ENCODE results near the gene MAP1B. TPM values are rescaled to one million over a fixed set of nuclear protein-coding genes. Genes with fewer than 3 reads are reported as not detected.

The MAP1B gene
- total RNA-seq, 1 experiment from 2014 or later, result 135 TPM

DNA sequence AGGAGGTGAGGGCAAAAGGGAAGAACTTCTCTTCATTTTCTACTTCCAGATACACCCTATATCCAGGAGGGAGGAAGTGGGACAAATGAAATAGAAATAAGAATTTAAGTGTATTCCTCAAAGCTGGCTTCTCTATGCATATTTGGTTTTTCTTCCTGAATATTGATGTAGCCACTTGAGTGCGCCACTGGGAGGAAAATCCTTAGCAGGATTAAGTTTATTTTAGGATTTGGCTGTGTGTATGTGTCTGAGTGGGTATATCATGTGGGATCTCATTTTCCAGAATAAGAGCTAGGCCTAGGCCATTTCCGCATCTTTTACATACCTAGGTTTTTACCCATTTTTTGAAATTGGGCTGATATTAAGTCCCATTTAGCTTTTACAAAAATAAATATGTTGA lies 42.5 kb downstream of the MAP1B start:
- H3K36me3 ChIP-seq (ENCODE audit: insufficient read depth, low read length, poor library complexity, severe bottlenecking), result no peaks in the 10 kb centered on the region
- no peak overlapping the region for H3K27ac ChIP-seq (ENCODE audit: low read depth, low read length, poor library complexity, severe bottlenecking)
- TF ChIP-seq EZH2 (IDR thresholded peaks at IDR 0.05; ENCODE audit: borderline replicate concordance, low read depth, low read length, poor library complexity, severe bottlenecking), result no peak
- TF ChIP-seq, protein P1, sequence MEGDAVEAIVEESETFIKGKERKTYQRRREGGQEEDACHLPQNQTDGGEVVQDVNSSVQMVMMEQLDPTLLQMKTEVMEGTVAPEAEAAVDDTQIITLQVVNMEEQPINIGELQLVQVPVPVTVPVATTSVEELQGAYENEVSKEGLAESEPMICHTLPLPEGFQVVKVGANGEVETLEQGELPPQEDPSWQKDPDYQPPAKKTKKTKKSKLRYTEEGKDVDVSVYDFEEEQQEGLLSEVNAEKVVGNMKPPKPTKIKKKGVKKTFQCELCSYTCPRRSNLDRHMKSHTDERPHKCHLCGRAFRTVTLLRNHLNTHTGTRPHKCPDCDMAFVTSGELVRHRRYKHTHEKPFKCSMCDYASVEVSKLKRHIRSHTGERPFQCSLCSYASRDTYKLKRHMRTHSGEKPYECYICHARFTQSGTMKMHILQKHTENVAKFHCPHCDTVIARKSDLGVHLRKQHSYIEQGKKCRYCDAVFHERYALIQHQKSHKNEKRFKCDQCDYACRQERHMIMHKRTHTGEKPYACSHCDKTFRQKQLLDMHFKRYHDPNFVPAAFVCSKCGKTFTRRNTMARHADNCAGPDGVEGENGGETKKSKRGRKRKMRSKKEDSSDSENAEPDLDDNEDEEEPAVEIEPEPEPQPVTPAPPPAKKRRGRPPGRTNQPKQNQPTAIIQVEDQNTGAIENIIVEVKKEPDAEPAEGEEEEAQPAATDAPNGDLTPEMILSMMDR (conservative IDR thresholded peaks at IDR 0.05; ENCODE audit: low read depth, low read length), result peak; percentile 50; the same call in 1 of the 2 replicates

DNA sequence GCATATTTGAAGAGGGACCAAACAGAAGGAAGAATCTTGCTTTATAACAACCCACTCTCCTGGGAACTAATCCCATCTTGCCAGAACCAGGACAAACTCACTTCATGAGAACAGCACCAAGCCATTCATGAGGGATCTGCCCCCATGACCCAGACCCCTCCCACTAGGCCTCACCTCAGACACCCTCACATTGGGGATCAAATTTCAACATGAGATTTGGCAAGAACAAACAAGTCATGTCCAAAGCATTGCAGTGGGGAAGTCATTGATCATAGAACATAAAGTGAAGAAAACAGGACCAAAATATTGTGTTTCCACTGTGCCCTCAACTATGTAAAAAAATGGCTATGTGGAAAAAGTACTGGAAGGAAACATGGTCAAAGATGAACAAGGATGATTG lies 43.9 kb downstream of the MAP1B start:
- Histone ChIP-seq H3K4me1 (ENCODE audit: insufficient read depth, low read length, poor library complexity, severe bottlenecking) (peaks cover 22% of the 10 kb centered on the region), H3K4me3 (ENCODE audit: low read depth, low read length, poor library complexity, severe bottlenecking) (no peak overlapping the region), H3K9me3 (ENCODE audit: low read depth, low read length, poor library complexity, severe bottlenecking) (no peaks in the 10 kb centered on the region), H3K36me3 (ENCODE audit: insufficient read depth, low read length, poor library complexity, severe bottlenecking) (no peaks in the 10 kb centered on the region), H3K27me3 (replicated peaks; ENCODE audit: insufficient read depth, low read depth, low read length, poor library complexity) (no peaks in the 10 kb centered on the region), H3K27ac (ENCODE audit: low read depth, low read length, poor library complexity, severe bottlenecking) (peak overlapping the region; percentile 47)
- DNase-seq (ENCODE audit: low spot score), result no peak
- intact Hi-C loops (cut with micrococcal nuclease; ENCODE audit: unreplicated experiment), result no loop called here
- BruUV-seq (replicated peaks), result no TSS peak
- POLR2A ChIA-PET (ENCODE audit: low non-redundant PET), result no interaction called here
- CTCF ChIA-PET, result no interaction called here
- TF ChIP-seq EZH2 (IDR thresholded peaks at IDR 0.05; ENCODE audit: borderline replicate concordance, low read depth, low read length, poor library complexity, severe bottlenecking), result no peak
- TF ChIP-seq, protein P1 (conservative IDR thresholded peaks at IDR 0.05; ENCODE audit: low read depth, low read length), result no peak

More for the DNA sequence above, 42.5 kb downstream of the MAP1B start:
- DNase-seq (ENCODE audit: low spot score), result peak; percentile 37
- no peaks in the 10 kb centered on the region for H3K9me3 ChIP-seq (ENCODE audit: low read depth, low read length, poor library complexity, severe bottlenecking)
- POLR2A ChIA-PET (ENCODE audit: low non-redundant PET), result no interaction called here
- H3K4me3 ChIP-seq (ENCODE audit: low read depth, low read length, poor library complexity, severe bottlenecking), result no peak overlapping the region
- H3K4me1 ChIP-seq (ENCODE audit: insufficient read depth, low read length, poor library complexity, severe bottlenecking), result peaks cover 37% of the 10 kb centered on the region
- CTCF ChIA-PET, result no interaction called here
- H3K27me3 ChIP-seq (replicated peaks; ENCODE audit: insufficient read depth, low read depth, low read length, poor library complexity), result no peaks in the 10 kb centered on the region
- intact Hi-C loops (cut with micrococcal nuclease; ENCODE audit: unreplicated experiment), result no loop called here
- no TSS peak for BruUV-seq (replicated peaks)

DNA sequence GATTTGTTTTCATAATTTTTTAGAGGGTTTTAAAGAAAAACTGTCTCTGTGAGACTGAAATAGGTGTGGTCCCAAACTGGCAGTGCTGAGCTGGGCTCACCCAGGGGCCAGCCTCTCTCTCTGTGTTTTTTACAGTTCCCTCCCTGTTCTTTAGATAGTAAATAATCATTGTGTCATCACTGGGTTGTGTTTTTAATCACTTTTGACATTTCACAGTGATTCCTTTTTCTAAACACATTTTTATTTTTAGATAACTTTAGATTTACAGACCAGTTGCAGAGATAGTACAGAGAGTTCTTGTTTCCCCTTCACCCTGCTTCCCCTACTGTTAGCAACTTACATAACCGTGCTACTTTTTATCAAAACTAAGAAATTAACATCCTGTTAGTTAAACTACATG lies 44.4 kb downstream of the MAP1B start:
- Histone ChIP-seq H3K9me3 (ENCODE audit: low read depth, low read length, poor library complexity, severe bottlenecking) (no peaks in the 10 kb centered on the region), H3K4me1 (ENCODE audit: insufficient read depth, low read length, poor library complexity, severe bottlenecking) (peaks cover 21% of the 10 kb centered on the region), H3K27ac (ENCODE audit: low read depth, low read length, poor library complexity, severe bottlenecking) (peak overlapping the region; percentile 47), H3K36me3 (ENCODE audit: insufficient read depth, low read length, poor library complexity, severe bottlenecking) (no peaks in the 10 kb centered on the region), H3K27me3 (replicated peaks; ENCODE audit: insufficient read depth, low read depth, low read length, poor library complexity) (no peaks in the 10 kb centered on the region), H3K4me3 (ENCODE audit: low read depth, low read length, poor library complexity, severe bottlenecking) (no peak overlapping the region)
- ChIA-PET CTCF (no interaction called here), POLR2A (ENCODE audit: low non-redundant PET) (no interaction called here)
- no TSS peak for BruUV-seq (replicated peaks)
- intact Hi-C loops (cut with micrococcal nuclease; ENCODE audit: unreplicated experiment), result no loop called here
- DNase-seq (ENCODE audit: low spot score), result no peak
- no peak for TF ChIP-seq EZH2 (IDR thresholded peaks at IDR 0.05; ENCODE audit: borderline replicate concordance, low read depth, low read length, poor library complexity, severe bottlenecking)
- TF ChIP-seq, protein P1 (conservative IDR thresholded peaks at IDR 0.05; ENCODE audit: low read depth, low read length), result no peak
